Pancreas (tissue), 10 donors: ENCODE results near the gene AFF1. TPM values are rescaled to one million over a fixed set of nuclear protein-coding genes. Genes with fewer than 3 reads are reported as not detected.
A peak's percentile ranks its signal among the peaks of the same experiment; 100 is the strongest.

Source experiments
- ATAC-seq, 4 donors: fragments of 200-7000 bp; cut with Tn5 transposase; one replicate each; pipeline versions ENCODE4 v1.8.0 to v1.9.1; 2020; ENCODE audit warnings: mild to moderate bottlenecking in 4 of 4, moderate library complexity in 4 of 4
- DNase-seq, 6 donors: peaks; one replicate each; pipeline ENCODE4 v3.0.0-alpha.2; 2020
- FAIRE-seq: peaks from 2 replicates; lab custom pipeline; 2012; peaks lifted over from hg19 to GRCh38; lab: Jason Lieb, UNC
- H3K27ac ChIP-seq, 4 donors: fragments of 200-600 bp; sonication (generic); 1 replicate in 3 of 4; 2 replicates in 1 of 4; pipeline versions ENCODE4 v1.5.0 to v1.8.0; 2020
- H3K27me3 ChIP-seq, 4 donors: fragments of 200-600 bp; one replicate each; pipeline ENCODE4 v1.8.0; 2021
- H3K36me3 ChIP-seq, 3 donors: fragments of 200-600 bp; sonication (generic) in 1 of 3; one replicate each; pipeline versions ENCODE4 v1.5.0 to v1.8.0; 2020 to 2021
- H3K4me1 ChIP-seq, 3 donors: fragments of 200-600 bp; one replicate each; pipeline ENCODE4 v1.8.0; 2021
- H3K4me3 ChIP-seq, 4 donors: fragments of 200-600 bp; sonication (generic) in 2 of 4; one replicate each; pipeline versions ENCODE4 v1.5.0 to v1.8.0; 2020 to 2021
- H3K9me3 ChIP-seq, 4 donors: fragments of 200-600 bp; one replicate each; pipeline ENCODE4 v1.8.0; 2021
- CTCF ChIP-seq, 4 donors: fragments of 200-600 bp; sonication (generic) in 3 of 4; IDR thresholded peaks; one replicate each; pipeline versions ENCODE4 v1.5.0 to v1.8.0; 2021; ENCODE audit warnings: antibody characterized with exemption in 4 of 4
- WGBS, 2 donors: extraction: QIAGEN DNeasy Blood & Tissue Kit; methylation state at CpG; one replicate each; pipeline ENCODE4 v1.1.7; 2013; 5-methylcytosine and 5-hydroxymethylcytosine counted together
- intact Hi-C, 3 donors: fragments of 100-400 bp; cut with DNase I; formaldehyde crosslinking; loops; one replicate each; pipeline versions ENCODE4 v1.11.1 to v1.14.2; 2022
- polyA plus RNA-seq, 2 donors: library from polyadenylated mRNA; stranded (reverse); fragments of 200-250 nt; gene quantifications; one replicate each; pipeline ENCODE4 v1.2.3, GENCODE V29; 2013
- total RNA-seq, 6 donors: library from RNA; stranded (reverse); fragmentation: NEBNext Ultra II Directional in 4 of 6; extraction: Animal tissue kit (Norgen Biotek cat#: 25700) in 4 of 6; gene quantifications; one replicate each; pipeline versions ENCODE4 v1.2.1 to v1.2.4, GENCODE V29; 2021 to 2023
- donor health status: healthy with polysubstance abuse.
- donor health status: DM: no; HTN: no; CAD: no; lungs with moderate emphysema.
- donor health status: DM: no; HTN: no; CAD: no.
- donor health status: control.
- donor health status: control.
- donor health status: Bipolar disorder and iron deficiency.
- donor health status: DM: yes; HTN: yes; CAD: no.
- donor health status: DM: no; HTN: no; CAD: no.
- donor health status: DM: no; HTN: no; CAD: no.
- donor health status: DM: yes; HTN: yes; CAD: no.

AFF1 gene
- total and polyA plus RNA-seq, 8 donors = 11.8 to 62.0 (median 40.4) TPM

GRCh38 chr4:86975927-86976326, 41.1 kb downstream of the AFF1 start:
- Histone ChIP-seq H3K27me3 (no peaks in the 10 kb centered on the region), H3K4me1 (peaks cover 26 to 36% (median 34%) of the 10 kb centered on the region in 3 donors), H3K9me3 (no peaks in the 10 kb centered on the region), H3K36me3 (no peaks in the 10 kb centered on the region), H3K27ac (no peak overlapping the region), H3K4me3 (no peak overlapping the region)
- intact Hi-C loops = no loop called here
- TF ChIP-seq CTCF (IDR thresholded peaks at IDR 0.05) = no peak
- WGBS, 2 donors = 94 to 95% methylated on average over 2 of the region's 2 CpGs
- FAIRE-seq = no peak
- no peak for DNase-seq
- ATAC-seq = no peak

GRCh38 chr4:86976801-86977485, 42.1 kb downstream of the AFF1 start:
- no peak overlapping the region for H3K4me3 ChIP-seq
- FAIRE-seq = no peak
- no peaks in the 10 kb centered on the region for H3K36me3 ChIP-seq
- TF ChIP-seq CTCF (IDR thresholded peaks at IDR 0.05) = no peak
- H3K27me3 ChIP-seq = no peaks in the 10 kb centered on the region
- H3K4me1 ChIP-seq = peaks cover 16 to 27% (median 25%) of the 10 kb centered on the region in 3 donors
- intact Hi-C loops = no loop called here
- H3K9me3 ChIP-seq = no peaks in the 10 kb centered on the region
- 84 to 92% methylated on average over 4 of the region's 4 CpGs for WGBS, 2 donors
- DNase-seq = no peak
- peak overlapping the region in 2 of 4 donors; percentile 53 to 55 for H3K27ac ChIP-seq
- ATAC-seq = no peak

GRCh38 chr4:86977621-86978184, 42.9 kb downstream of the AFF1 start:
- WGBS, 2 donors = 20 to 30% methylated on average over 5 of the region's 5 CpGs
- intact Hi-C loops = no loop called here

GRCh38 chr4:86978709-86979108, 43.9 kb downstream of the AFF1 start:
- H3K9me3 ChIP-seq = no peaks in the 10 kb centered on the region
- ATAC-seq (no peak), DNase-seq (no peak), FAIRE-seq (no peak)
- intact Hi-C loops = no loop called here
- H3K4me3 ChIP-seq = no peak overlapping the region
- WGBS, 2 donors = 46 to 47% methylated on average over 2 of the region's 2 CpGs
- H3K4me1 ChIP-seq = peaks cover 0 to 15% (median 8%) of the 10 kb centered on the region in 3 donors
- no peaks in the 10 kb centered on the region for H3K36me3 ChIP-seq
- no peak overlapping the region for H3K27ac ChIP-seq
- no peaks in the 10 kb centered on the region for H3K27me3 ChIP-seq
- no peak for TF ChIP-seq CTCF (IDR thresholded peaks at IDR 0.05)

More at GRCh38 chr4:86977621-86978184, 42.9 kb downstream of the AFF1 start:
- Histone ChIP-seq H3K36me3 (no peaks in the 10 kb centered on the region), H3K9me3 (no peaks in the 10 kb centered on the region), H3K27ac (peak overlapping the region in 2 of 4 donors; percentile 53 to 55), H3K4me1 (peaks cover 8 to 24% (median 18%) of the 10 kb centered on the region in 3 donors), H3K27me3 (no peaks in the 10 kb centered on the region), H3K4me3 (no peak overlapping the region)
- no peak for TF ChIP-seq CTCF (IDR thresholded peaks at IDR 0.05)
- peak; percentile 66 to 84 (median 70) for ATAC-seq
- peak; percentile 5 for FAIRE-seq
- peak in 2 of 6 donors; percentile 23 to 25 for DNase-seq

- no peaks in the 10 kb centered on the region for H3K27me3 ChIP-seq
- H3K4me3 ChIP-seq = no peak overlapping the region
- WGBS, 2 donors = 94 to 98% methylated on average over 2 of the region's 2 CpGs
- intact Hi-C loops = no loop called here
- no peak for TF ChIP-seq CTCF (IDR thresholded peaks at IDR 0.05)
- DNase-seq = no peak
- no peak for ATAC-seq
- H3K4me1 ChIP-seq = peaks cover 0 to 11% (median 0%) of the 10 kb centered on the region in 3 donors
- H3K9me3 ChIP-seq = no peaks in the 10 kb centered on the region
- no peaks in the 10 kb centered on the region for H3K36me3 ChIP-seq
- no peak for FAIRE-seq
- no peak overlapping the region for H3K27ac ChIP-seq
Measured at GRCh38 chr4:86980230-86980629, 45.4 kb downstream of the AFF1 start.
